Activated B cell treated with CpG ODN at 0.5 μM for 24 hours (primary cell): ENCODE measurements around the gene LBR. TPM values are rescaled to one million over a fixed set of nuclear protein-coding genes. Genes with fewer than 3 reads are reported as not detected.

Experiments used
- ATAC-seq: fragments of 200-7000 bp; cut with Tn5 transposase; one replicate; pipeline ENCODE4 v1.10.0; 2021; ENCODE audit warnings: low read depth, mild to moderate bottlenecking, moderate library complexity
- CTCF ChIA-PET: fragments of 350-600 bp; sonication (Branson Sonifier 250); formaldehyde crosslinking; loops from one replicate; lab custom pipeline; 2021; ENCODE audit warnings: antibody characterized with exemption; lab: Charles Lee
- POLR2A ChIA-PET: fragments of 350-600 bp; sonication (Branson Sonifier 250); formaldehyde crosslinking; loops from one replicate; lab custom pipeline; 2021; ENCODE audit warnings: antibody characterized with exemption; lab: Charles Lee
- DNase-seq: peaks from one replicate; pipeline ENCODE4 v3.0.0; 2022
- H3K27ac Mint-ChIP-seq: one replicate; pipeline ENCODE4 v1.8.0; 2020; ENCODE audit warnings: mixed read lengths
- H3K27me3 Mint-ChIP-seq: one replicate; pipeline ENCODE4 v1.8.0; 2021; ENCODE audit warnings: mixed read lengths
- H3K36me3 Mint-ChIP-seq: one replicate; pipeline ENCODE4 v1.8.0; 2021; ENCODE audit warnings: low read depth, mixed read lengths
- H3K4me1 Mint-ChIP-seq: one replicate; pipeline ENCODE4 v1.8.0; 2021; ENCODE audit warnings: mixed read lengths
- H3K4me3 Mint-ChIP-seq: one replicate; pipeline ENCODE4 v1.8.0; 2020; ENCODE audit warnings: mild to moderate bottlenecking, mixed read lengths
- H3K9me3 Mint-ChIP-seq: one replicate; pipeline ENCODE4 v1.8.0; 2020; ENCODE audit warnings: mixed read lengths
- intact Hi-C: fragments of 100-400 bp; cut with micrococcal nuclease; formaldehyde crosslinking; loops from one replicate; pipeline ENCODE4 v1.15.1; 2024
- total RNA-seq: library from RNA; stranded (reverse); gene quantifications from 2 replicates; pipeline ENCODE4 v1.2.3, GENCODE V29; 2022
- TF ChIP-seq, protein P1 (sequence below): fragments of 200-600 bp; IDR thresholded peaks from one replicate; pipeline ENCODE4 v1.8.0; 2022; ENCODE audit warnings: antibody characterized with exemption, mild to moderate bottlenecking

Gene LBR
- total RNA-seq, 1 donor from 2014 or later, result 113 TPM

DNA sequence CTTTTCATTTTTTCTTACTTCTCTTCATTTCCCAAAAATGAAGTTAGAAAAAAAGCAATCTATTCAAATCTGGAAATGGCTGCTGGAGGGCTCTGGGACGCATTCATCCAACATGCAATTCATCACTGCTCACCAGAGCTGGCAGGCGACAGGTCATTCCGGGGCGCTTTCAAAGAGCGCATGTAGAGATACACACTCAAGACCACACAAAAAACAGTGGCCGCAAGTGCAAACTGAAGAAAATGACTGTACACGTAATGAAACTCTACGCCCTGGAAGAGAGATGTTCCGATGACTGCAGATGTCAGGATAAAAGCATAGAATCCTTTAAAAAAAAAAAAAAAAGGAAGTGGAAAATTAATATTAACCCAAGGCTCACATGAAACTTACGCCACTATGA lies 15.5 kb downstream of the LBR start:
- TF ChIP-seq, protein P1, sequence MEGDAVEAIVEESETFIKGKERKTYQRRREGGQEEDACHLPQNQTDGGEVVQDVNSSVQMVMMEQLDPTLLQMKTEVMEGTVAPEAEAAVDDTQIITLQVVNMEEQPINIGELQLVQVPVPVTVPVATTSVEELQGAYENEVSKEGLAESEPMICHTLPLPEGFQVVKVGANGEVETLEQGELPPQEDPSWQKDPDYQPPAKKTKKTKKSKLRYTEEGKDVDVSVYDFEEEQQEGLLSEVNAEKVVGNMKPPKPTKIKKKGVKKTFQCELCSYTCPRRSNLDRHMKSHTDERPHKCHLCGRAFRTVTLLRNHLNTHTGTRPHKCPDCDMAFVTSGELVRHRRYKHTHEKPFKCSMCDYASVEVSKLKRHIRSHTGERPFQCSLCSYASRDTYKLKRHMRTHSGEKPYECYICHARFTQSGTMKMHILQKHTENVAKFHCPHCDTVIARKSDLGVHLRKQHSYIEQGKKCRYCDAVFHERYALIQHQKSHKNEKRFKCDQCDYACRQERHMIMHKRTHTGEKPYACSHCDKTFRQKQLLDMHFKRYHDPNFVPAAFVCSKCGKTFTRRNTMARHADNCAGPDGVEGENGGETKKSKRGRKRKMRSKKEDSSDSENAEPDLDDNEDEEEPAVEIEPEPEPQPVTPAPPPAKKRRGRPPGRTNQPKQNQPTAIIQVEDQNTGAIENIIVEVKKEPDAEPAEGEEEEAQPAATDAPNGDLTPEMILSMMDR, result no peak
- H3K27me3 Mint-ChIP-seq, result no peaks in the 10 kb centered on the region
- no peak overlapping the region for H3K4me3 Mint-ChIP-seq
- H3K9me3 Mint-ChIP-seq, result no peaks in the 10 kb centered on the region
- DNase-seq (no peak), ATAC-seq (no peak)
- CTCF ChIA-PET, result no interaction called here
- H3K27ac Mint-ChIP-seq, result no peak overlapping the region
- POLR2A ChIA-PET, result no interaction called here
- intact Hi-C loops, result no loop called here
- H3K36me3 Mint-ChIP-seq, result peaks cover 91% of the 10 kb centered on the region
- peaks cover 12% of the 10 kb centered on the region for H3K4me1 Mint-ChIP-seq

DNA sequence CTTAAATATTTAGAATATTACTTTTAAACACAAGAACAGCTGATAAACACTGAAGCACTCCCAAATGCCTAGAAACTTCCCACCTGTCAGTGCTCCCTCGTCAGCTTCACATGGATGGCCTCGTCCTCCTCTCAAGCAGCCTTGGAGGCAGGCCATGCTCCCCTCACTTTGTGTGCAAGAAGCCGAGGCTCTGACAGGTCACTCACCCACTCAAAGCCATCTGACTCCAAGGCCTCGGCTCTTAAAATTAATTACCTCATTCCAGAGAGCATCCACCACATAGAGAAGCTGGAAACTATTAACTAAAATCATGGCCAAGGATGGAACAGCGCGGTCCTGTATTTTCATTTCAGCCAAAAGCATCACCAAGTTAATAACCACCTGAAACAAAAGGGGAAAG lies 17.8 kb downstream of the LBR start:
- intact Hi-C loops, result no loop called here
- Mint-ChIP-seq H3K27me3 (no peaks in the 10 kb centered on the region), H3K4me3 (no peak overlapping the region), H3K27ac (no peak overlapping the region), H3K36me3 (peaks cover 90% of the 10 kb centered on the region), H3K9me3 (no peaks in the 10 kb centered on the region), H3K4me1 (peaks cover 12% of the 10 kb centered on the region)
- DNase-seq, result no peak
- POLR2A ChIA-PET, result interaction anchor here (1.1 kb wide), 1 partner anchor 58 kb away, joined by 3 read pairs; no protein-coding TSS in a partner anchor
- CTCF ChIA-PET, result no interaction called here
- TF ChIP-seq, protein P1, result no peak
- ATAC-seq, result no peak

DNA sequence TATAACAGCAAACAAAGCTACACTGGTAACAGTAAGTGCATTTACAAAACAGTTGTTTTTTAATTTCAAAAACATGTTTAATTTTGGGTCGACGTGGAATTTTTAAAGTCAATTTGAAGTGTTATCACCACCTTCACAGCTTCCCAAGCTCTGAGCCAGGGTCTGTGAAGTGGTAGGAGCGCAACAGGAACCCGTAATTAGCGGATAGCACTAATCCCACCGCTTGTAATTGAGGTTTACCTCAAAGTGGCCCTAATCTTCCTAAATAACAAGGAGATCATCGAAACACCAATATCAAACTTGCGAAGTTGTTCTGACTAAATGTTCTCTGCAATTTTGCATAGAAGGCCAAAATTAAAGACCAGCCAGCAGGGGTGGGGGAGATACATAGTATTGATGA lies 18.8 kb downstream of the LBR start:
- TF ChIP-seq, protein P1, result no peak
- peaks cover 87% of the 10 kb centered on the region for H3K36me3 Mint-ChIP-seq
- CTCF ChIA-PET, result interaction anchor here (0.9 kb wide), 1 partner anchor 72 kb away, joined by 3 read pairs; no protein-coding TSS in a partner anchor

DNA sequence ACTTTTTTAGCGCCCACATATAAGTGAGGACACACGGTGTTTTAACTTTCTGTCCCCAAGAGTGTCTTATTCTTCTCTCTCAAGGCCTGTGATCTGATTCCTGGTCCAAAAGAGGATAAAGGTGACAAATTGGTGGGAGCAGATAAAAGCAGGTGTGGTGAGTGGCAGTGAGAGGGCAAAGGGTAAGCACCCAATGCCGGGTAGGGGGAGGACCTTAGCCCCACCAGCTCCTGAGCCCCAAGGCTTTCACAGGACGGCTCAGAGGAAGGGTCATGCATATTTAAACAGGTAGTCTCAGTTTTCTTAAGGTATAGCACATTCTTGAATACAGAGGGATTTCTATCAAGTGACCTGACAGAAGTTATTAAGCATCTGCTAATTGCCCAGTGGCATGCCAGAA lies 19.6 kb downstream of the LBR start:
- no peaks in the 10 kb centered on the region for H3K9me3 Mint-ChIP-seq
- H3K27ac Mint-ChIP-seq, result no peak overlapping the region
- H3K4me3 Mint-ChIP-seq, result no peak overlapping the region
- DNase-seq (no peak), ATAC-seq (no peak)
- intact Hi-C loops, result no loop called here
- CTCF ChIA-PET, result interaction anchor here (0.9 kb wide), 1 partner anchor 73 kb away, joined by 3 read pairs; no protein-coding TSS in a partner anchor
- POLR2A ChIA-PET, result interaction anchor here (0.6 kb wide), 1 partner anchor 17 kb away, joined by 3 read pairs; no protein-coding TSS in a partner anchor
- H3K27me3 Mint-ChIP-seq, result no peaks in the 10 kb centered on the region
- TF ChIP-seq, protein P1, result no peak
- no peaks in the 10 kb centered on the region for H3K4me1 Mint-ChIP-seq
- peaks cover 89% of the 10 kb centered on the region for H3K36me3 Mint-ChIP-seq

More for the DNA sequence above, 18.8 kb downstream of the LBR start:
- Mint-ChIP-seq H3K4me1 (peaks cover 5% of the 10 kb centered on the region), H3K27ac (no peak overlapping the region), H3K4me3 (no peak overlapping the region), H3K9me3 (no peaks in the 10 kb centered on the region), H3K27me3 (no peaks in the 10 kb centered on the region)
- POLR2A ChIA-PET, result no interaction called here
- DNase-seq (no peak), ATAC-seq (no peak)
- intact Hi-C loops, result no loop called here

DNA sequence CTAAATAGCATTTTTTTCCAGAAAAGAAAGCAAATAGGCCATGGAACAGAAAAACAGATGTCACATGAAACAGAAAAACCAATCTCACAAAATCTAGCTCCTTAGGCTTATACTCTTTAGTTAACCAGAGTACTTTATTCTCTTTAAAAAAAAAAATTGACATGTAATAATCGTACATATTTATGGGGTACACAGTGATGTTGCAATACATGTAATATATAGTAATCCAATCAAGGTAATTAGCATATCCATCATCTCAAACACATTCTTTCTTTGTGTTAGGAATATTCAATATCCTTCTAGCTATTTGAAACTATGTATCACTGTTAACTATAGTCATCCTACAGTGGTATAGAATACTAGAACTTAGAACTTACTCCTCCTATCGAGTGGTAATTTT lies 20.1 kb downstream of the LBR start:
- Mint-ChIP-seq H3K4me3 (no peak overlapping the region), H3K36me3 (peaks cover 88% of the 10 kb centered on the region), H3K27ac (no peak overlapping the region), H3K9me3 (no peaks in the 10 kb centered on the region), H3K4me1 (no peaks in the 10 kb centered on the region), H3K27me3 (no peaks in the 10 kb centered on the region)
- TF ChIP-seq, protein P1, result no peak
- CTCF ChIA-PET, result no interaction called here
- POLR2A ChIA-PET, result interaction anchor here (0.6 kb wide), 1 partner anchor 18 kb away, joined by 3 read pairs; no protein-coding TSS in a partner anchor
- intact Hi-C loops, result no loop called here
- ATAC-seq, result no peak
- DNase-seq, result no peak
